HG03520 (cell line): Measurements from ENCODE around the gene ARHGAP28.

Experiments used
- ATAC-seq: cut with Tn5 transposase; IDR thresholded peaks from one replicate; pipeline ENCODE4 v1.9.1; 2021; ENCODE audit warnings: mild to moderate bottlenecking, moderate library complexity; ENCODE audit not compliant: unreplicated experiment

Gene ARHGAP28

GRCh38 chr18:6950641-6951040 lies 221.1 kb downstream of the ARHGAP28 start:
- no peak for ATAC-seq

GRCh38 chr18:6951336-6952090 lies 222.0 kb downstream of the ARHGAP28 start:
- no peak for ATAC-seq

- no peak for ATAC-seq
Observed at GRCh38 chr18:6954501-6954900, 225.0 kb downstream of the ARHGAP28 start.

- ATAC-seq, result no peak
Observed at GRCh38 chr18:6955304-6955703, 225.8 kb downstream of the ARHGAP28 start.

GRCh38 chr18:6956495-6956894 lies 227.0 kb downstream of the ARHGAP28 start:
- ATAC-seq, result no peak

- ATAC-seq, result no peak
Observed at GRCh38 chr18:6956999-6957398, 227.5 kb downstream of the ARHGAP28 start.

- no peak for ATAC-seq
Observed at GRCh38 chr18:6959110-6959509, 229.6 kb downstream of the ARHGAP28 start.

GRCh38 chr18:6960124-6960523 lies 230.6 kb downstream of the ARHGAP28 start:
- no peak for ATAC-seq

GRCh38 chr18:6960656-6961055 lies 231.1 kb downstream of the ARHGAP28 start:
- no peak for ATAC-seq

- no peak for ATAC-seq
Observed at GRCh38 chr18:6961331-6961730, 231.8 kb downstream of the ARHGAP28 start.

GRCh38 chr18:6962571-6963451 lies 233.3 kb downstream of the ARHGAP28 start:
- no peak for ATAC-seq

- ATAC-seq, result no peak
Observed at GRCh38 chr18:6963452-6964097, 234.1 kb downstream of the ARHGAP28 start.
